GM18861 (cell line): Measurements from ENCODE around the gene RIPOR3.

Experiments used
- ATAC-seq: cut with Tn5 transposase; IDR thresholded peaks from one replicate; pipeline ENCODE4 v1.9.1; 2021; ENCODE audit not compliant: unreplicated experiment

Gene RIPOR3

DNA sequence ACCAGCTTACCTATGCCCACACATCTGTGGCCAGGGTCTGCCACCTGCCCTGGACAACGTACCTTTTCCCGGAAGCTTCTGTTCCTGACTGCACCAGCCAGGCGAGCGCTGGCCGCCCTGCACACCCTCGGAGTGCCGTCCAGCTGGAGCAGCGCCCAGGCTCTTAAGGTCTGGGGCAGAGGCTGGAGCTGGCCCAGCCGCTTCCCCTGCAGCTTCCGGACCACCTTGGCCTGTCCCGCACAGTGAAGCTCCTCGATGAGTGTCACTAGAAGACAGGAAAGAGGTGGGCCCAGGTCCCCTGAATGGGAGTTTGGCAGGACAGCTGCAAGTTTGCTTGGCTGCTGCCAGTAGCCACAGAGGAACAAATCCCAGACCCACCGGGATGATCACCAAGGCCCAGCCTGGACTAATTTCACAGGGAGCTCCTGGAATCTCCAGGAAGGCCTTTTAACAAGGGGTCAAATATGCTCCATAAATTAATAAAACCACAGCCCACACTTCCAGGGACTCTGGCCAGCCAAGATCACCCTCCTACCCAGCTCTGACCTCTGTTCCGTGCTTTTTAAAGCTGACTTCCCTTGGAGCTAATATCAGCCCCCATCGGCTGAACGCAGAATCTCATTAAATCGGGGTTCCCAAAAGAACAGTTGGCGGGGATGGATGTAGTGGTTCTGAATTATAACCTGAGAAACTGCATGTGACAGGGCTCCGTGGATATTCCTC is 98.9 kb downstream of the RIPOR3 start:
- ATAC-seq, result no peak

DNA sequence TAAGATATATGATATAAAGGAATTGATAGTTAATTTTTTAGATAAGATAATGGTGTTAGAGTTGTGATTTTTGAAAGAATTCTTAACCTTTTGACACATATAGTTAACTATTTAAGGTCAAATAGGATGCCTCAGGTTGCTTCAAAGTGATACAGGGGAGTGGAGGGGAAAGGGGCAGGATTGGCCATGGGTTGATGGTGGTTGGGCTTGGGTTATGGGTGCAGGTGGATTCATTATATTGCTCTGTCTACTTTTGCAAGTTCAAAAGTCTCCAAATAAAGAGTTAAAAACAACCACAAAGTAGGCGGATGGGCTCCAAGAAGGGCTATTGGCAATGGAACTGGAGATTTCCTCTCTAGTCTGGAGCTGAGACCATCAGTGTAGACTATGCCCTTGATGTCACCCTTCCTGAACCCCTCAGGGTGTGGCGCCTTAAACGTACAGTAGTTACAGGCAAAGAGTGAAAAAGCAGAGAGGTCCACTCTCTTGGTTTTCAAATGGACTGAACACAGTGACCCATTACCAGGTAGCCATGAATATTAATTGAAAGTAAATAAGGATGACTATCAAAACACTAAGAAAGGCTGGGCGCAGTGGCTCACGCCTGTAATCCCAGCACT is 100.0 kb downstream of the RIPOR3 start:
- ATAC-seq, result no peak

DNA sequence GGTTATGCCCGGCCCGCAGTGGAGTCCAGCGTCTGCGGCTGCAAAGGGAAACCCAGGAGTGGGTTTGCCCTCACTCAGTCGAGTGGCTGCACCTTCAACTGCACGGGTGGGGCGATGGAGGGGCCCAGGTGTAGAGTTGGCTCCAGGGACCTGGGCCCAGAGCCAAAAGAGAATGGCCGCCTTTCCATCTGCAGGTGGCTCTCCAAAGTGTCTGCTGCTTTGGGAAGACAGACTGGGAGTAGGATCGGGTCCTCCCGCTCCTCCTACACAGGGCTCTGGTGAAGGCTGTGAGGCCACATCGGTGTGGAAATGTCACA is 101.0 kb downstream of the RIPOR3 start:
- ATAC-seq, result no peak

DNA sequence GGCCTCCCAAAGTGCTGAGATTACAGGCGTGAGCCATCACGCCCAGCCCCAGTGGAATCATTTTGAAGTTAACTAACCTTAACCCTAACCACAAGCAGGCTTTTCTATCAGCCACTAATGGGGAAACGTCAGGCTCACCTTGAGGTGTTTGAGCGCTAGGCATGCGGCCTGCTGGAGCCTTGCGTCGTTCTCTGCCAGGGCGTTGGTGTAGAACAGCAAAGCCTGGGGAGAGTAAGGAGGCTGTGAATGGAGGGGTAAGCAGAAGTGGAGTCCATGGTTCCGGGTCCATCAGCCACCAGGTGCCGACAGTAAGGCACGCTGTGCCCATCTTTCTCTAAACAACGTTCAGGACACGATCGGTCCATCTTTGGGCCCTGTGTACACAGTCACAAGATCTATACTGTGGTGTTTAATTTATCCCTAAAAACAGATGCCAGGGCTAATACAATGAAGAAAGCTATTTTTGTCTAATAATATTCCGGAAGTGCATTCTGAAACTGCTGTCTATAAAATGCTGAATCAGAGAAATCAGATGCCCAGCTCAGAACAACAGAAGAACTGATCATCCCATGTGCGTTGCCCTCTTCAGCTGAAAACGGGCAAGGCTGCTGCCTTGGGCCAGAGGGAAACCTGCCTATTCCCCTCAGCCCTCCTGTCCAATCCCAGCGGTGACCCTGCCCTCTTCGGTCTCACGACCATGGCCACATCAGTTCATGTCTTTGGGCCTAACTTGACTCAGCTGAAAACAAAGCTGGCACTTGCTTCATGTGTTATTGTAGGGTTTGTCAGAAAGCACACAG is 101.6 kb downstream of the RIPOR3 start:
- ATAC-seq, result no peak

DNA sequence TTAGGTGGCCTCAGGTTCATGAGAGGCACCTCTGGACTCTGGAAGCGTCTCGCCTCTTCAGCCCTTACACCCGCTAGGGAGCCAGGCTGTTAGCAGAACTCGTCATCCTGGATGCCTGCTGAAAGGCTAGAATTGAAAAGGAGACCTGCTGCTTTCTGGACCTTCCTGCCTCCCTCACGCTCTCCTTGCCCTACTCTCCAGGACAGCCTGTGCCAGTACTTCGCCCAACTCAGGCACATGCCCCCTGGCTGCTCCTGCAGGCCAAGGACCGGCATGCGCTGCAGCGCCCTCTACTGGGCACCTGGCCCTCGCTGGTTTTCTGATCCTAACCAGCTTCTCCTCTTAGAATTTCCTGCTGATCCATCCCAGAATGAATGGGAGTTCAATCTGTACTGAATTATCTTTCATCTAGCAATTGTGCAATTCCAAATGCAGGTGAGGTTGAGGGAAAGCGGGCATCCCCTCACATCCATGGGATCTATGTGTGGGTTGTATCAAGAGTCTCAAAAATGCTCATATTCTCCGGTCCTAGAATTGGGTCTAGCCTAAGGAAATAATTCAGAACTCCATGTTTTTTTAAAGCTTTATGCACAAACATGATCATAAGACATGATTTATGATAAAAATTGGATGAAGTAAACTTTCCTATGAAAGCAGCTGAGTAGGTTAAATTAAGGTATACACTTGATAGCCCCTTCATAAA is 103.2 kb downstream of the RIPOR3 start:
- no peak for ATAC-seq

DNA sequence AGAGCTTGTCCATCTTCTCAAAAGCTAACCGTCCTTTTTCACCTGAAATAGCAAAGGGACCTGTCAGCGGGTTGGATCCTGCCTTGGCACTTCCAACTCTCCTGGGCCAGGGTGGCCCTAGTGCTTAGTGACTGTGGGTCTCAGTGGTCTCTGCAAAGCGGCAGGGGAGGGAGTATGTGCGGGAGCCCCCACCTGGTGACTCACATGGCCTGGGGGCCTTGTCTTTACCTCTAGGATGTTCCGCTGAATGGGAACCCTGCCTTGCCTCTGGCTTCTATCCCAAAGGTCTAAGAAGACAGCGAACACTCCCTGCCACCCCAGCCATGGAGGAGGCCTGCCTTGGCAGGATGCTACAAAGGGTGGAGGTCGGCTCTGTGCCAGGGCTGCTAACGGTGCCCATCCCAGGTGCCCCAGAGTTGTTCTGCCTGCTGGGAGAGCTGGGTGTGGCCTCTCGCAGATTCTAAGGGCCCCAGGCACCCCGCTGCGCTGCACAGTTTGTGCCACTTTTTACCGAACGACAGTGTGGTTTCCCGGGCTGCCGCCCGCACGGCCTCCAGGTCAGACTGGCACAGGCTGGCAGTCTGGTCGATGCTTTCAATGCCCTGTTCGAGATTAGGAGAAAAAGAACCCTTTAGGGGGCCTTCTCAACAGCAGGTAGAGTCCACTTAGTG is 103.9 kb downstream of the RIPOR3 start:
- no peak for ATAC-seq

DNA sequence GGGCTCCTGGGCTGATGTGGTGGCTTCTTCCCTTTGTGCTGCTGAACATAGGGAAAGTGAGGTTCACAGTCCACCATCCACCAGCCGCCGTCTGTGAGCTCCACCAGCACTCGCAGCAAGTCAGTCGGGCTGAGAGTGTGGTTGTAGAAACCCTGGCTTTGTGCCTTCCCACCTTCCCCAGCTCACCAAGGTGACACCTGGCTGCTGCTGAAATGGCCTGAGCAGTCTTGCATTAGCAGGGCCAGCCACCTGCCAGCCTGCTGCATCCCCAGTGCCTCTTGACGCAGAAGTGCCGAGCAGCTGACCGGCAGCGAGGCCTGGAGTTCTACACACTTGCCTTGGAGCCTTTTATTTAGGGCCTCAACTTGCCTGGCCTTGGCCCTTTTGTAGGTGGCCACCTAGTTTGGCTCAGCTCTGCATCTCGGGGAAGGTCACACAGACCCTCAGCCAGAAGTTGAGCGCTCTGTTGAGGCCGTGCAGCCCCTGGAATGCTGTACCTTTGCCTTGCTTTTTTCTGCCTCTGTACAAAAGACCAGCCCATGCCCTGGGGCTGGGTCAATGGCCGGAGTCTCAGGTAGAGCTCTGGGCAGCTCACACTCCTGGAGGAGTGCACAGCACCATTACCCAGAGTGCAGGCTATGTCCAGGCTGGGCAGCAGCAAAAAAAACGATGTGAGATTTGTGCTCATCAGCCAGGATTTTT is 104.7 kb downstream of the RIPOR3 start:
- ATAC-seq, result no peak

DNA sequence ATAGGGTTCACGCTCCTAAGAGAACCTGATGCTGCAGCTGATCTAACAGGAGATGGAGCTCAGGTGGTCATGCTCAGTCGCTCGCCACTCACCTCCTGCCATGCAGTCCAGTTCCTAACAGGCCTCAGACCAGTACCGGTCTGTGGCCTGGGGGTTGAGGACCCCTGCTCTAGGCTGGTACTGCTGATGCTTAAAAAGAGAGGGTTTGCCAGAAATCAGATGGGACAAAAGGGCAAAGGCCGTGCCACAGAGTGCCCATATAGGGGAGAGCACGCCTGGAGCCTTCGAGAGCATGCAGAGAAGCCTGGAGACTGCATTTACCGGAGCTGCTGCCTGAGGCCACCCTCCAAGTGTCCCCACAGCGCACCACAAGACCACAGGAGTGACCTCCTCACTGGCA is 105.7 kb downstream of the RIPOR3 start:
- ATAC-seq, result no peak

DNA sequence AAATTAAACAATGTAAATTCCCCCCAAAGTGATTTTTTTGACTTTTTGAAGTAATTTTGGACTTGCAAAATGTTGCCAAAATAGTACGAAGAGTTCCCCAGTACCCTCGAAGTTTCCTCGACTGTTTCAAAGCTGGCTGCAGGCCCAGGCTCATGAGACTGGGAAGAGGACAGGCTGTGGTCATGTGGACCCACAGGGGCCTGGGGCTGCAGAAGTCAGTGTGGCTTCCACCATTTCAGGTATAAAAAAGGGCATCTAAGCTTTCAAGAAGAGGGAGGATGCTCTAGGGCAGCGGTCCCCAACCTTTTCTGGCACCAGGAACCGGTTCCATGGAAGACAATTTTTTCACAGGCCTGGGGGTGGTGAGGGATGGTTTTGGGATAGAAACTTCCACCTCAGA is 106.1 kb downstream of the RIPOR3 start:
- ATAC-seq, result no peak

DNA sequence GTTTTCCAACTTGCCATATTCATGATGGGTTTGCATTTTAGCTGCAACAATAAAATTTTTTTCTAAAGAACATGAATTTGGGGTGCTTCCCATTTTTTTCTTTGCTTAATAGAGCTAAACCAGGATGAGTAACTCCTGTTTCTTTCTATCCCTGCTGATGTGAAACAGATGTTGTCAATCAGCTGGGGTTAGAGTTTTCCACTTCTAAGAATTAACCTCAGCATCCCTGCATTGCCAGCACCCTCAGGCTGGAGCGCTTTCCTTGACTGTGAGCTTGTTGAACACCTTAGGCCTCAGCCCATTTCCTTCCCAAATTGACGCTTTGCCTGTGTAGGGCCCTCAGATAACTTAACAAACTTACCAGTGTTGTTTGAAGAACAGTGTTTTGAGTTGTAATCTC is 106.7 kb downstream of the RIPOR3 start:
- ATAC-seq, result no peak

DNA sequence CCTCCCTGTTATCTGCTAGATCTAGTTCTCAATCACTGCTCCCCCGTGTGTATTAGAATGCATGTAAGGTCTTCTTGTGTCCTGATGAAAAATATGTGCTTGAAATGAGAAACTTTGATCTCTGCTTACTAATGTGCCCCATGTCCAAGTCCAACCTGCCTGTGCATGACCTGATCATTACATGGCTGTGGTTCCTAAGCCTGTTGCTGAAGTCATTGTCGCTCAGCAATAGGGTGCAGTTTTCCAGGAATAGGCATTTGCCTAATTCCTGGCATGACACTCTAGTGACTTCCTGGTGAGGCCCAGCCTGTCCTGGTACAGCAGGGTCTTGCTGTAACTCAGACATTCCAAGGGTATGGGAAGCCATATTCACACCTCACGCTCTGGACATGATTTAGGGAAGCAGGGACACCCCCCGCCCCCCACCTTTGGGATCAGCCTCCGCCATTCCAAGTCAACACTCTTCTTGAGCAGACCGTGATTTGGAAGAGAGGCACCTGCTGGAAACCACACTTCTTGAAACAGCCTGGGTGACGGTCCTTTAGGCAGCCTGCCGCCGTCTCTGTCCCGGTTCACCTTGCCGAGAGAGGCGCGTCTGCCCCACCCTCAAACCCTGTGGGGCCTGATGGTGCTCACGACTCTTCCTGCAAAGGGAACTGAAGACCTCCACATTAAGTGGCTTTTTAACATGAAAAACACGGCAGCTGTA is 107.7 kb downstream of the RIPOR3 start:
- ATAC-seq, result no peak

DNA sequence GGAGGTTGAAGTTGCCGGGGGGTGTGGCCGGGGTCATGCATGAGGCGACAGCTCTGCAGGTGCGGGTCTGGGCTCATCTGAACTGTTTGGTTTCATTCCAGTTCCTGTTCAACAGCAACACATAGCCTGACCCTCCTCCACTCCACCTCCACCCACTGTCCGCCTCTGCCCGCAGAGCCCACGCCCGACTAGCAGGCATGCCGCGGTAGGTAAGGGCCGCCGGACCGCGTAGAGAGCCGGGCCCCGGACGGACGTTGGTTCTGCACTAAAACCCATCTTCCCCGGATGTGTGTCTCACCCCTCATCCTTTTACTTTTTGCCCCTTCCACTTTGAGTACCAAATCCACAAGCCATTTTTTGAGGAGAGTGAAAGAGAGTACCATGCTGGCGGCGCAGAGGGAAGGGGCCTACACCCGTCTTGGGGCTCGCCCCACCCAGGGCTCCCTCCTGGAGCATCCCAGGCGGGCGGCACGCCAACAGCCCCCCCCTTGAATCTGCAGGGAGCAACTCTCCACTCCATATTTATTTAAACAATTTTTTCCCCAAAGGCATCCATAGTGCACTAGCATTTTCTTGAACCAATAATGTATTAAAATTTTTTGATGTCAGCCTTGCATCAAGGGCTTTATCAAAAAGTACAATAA is 108.6 kb downstream of the RIPOR3 start:
- ATAC-seq, result no peak

DNA sequence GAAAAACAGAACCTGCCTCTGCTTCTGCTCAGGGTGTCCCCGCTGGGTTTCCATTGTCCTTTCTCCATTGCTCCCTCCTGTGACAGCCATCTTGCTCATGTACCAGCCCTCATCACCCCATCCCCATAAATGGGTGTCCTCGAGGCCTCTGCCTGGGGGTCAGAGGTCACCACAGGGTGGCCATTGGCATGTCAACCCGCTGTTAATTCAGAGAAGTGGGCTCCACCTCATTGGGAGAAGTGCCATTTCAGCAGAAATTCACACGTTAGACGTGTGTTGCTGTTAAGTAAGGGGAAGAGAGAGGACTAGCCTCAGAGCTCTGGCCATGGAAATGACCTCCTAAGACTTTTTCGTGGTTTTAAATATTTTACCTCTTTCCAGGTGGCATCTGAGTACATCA is 109.2 kb downstream of the RIPOR3 start:
- no peak for ATAC-seq

DNA sequence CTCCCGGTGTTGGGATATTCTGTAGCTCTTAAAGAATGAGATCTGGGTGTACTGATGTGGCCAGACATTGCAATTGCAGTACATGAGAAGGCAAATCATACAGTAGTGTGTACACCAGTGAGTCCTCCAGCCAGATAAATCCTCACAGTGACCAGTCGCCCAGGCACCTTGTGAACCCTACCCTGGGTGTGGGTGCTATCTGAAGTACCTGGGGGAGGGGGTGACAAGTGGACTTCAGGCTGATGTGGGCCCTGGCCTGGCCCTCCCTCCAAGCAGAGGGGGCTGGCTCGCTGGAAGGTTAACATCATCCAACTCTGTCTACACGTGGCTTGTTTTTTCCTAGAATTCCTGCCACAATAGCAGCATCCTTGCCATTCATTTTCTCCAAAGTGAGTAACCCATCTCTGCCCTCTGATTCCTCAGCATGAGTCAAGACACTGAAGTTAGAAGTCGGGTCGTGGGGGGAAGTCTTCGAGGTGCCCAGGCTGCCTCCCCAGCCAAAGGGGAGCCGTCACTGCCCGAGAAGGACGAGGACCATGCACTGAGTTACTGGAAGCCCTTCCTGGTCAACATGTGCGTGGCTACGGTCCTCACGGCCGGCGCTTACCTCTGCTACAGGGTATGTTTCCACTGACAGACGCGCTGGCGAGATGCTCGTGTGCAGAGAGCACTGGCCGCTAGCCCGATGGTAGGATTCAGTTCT is 110.3 kb downstream of the RIPOR3 start:
- ATAC-seq, result no peak

DNA sequence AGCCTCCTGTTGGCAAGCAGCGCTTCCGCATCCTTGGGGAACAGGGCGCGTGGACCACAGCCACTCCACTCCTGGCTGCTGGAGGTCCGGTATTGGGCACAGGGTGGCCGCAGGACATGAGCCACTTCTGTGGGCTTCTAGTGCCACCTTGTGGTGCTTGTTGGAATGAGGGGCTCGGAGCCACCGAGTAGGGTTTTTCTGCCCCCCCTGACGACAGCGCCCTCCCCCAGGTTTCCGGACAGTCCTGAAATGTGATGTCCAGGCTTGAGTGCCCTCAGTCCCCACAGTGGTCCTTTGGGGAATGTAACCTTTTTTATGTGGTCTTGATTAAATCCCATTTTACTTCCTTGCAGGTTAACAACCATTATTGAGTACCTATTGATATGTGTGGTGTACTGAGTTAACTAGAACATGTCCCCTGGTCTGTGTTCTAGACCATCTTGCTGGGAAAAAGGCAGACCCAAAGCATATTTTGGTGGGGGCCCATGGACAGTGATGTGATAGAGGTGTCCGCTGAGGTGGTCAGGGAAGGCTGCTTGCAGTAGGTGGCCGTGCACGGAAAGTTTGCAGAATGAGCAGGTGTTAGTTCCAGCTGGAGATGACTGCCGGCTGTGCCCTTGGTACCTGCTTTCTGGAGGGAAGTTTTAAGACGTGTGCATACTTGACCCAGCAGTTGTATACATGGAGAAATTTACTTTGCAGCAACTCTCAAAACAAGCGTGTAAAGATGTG is 111.2 kb downstream of the RIPOR3 start:
- ATAC-seq, result no peak

DNA sequence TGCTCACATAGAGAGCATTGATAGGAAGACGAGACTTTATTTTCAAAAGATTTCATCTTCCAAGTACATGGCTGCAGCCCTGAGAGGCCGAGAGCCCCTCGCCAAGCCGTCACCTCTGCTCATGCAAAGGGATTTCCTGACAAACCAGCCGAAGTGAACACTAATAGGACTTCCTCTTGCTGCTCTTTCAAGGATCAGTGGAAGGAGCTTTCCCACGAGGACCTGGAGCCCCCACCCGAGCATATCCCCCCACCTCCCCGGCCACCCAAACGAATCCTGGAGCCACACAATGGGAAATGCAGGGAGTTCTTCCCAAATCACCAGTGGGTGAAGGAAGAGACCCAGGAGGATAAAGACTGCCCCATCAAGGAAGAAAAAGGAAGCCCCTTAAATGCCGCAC is 111.8 kb downstream of the RIPOR3 start:
- ATAC-seq, result no peak

DNA sequence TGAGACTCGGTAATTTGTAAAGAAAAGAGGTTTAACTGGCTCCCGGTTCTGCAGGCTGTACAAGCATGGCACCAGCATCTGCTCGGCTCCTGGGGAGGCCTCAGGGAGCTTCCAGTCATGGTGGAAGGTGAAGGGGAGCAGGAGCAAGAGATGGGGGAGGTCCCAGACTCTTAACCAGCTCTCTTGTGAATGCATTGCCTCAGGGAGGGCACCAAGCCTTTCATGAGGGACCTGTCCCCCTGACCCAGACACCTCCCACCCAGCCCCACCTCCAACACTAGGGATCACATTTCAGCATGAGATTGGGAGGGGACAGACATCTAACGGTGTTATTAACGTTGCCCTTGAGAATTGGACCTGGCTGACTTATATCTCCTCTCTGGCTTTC is 112.6 kb downstream of the RIPOR3 start:
- ATAC-seq, result no peak

DNA sequence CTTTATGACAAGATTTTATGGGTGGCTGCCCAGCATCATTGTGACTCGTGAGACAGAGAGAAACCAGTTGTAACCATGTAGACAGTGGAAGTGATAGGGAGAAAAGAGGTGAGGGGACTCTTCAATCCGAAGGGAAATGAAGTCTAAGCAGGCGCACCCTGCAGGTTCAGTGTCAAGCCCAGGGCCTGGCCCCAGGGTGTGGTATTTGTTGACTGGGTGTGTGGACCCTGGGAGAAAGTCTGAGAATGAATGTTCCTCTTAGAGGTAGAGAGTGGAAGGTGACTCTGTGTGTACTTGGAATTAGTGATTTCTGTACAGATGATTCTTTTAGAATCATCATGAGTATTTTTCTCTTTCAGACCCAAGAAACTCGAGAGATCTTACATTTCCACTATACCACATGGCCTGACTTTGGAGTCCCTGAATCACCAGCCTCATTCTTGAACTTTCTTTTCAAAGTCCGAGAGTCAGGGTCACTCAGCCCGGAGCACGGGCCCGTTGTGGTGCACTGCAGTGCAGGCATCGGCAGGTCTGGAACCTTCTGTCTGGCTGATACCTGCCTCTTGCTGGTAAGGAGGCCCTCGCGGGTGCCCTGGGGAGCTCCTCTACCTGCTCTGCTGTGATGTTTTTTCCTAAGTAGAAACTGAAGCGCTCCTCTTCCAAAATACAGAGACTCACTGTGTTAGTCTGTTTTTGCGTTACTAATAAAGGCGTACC is 113.1 kb downstream of the RIPOR3 start:
- ATAC-seq, result no peak
